HUES6 (cell line): Measurements from ENCODE around the gene ENTR1.
A peak's percentile ranks its signal among the peaks of the same experiment; 100 is the strongest.

ENCODE experiments used
- H3K27ac ChIP-seq: 2 replicates; pipeline ENCODE4 v1.7.0; 2013; ENCODE audit warnings: low read depth, mild to moderate bottlenecking, low read length, inconsistent platforms
- H3K27me3 ChIP-seq: 2 replicates; pipeline ENCODE4 v1.6.1; 2013; ENCODE audit warnings: low read length; ENCODE audit not compliant: control insufficient read depth, insufficient read depth
- H3K36me3 ChIP-seq: 2 replicates; pipeline ENCODE4 v1.6.1; 2013; ENCODE audit warnings: low read length; ENCODE audit not compliant: control insufficient read depth, insufficient read depth
- H3K4me1 ChIP-seq: 2 replicates; pipeline ENCODE4 v1.6.1; 2013; ENCODE audit warnings: low read length; ENCODE audit not compliant: control insufficient read depth, insufficient read depth
- H3K4me3 ChIP-seq: 2 replicates; pipeline ENCODE4 v1.5.1; 2013; ENCODE audit warnings: low read depth, low read length
- H3K9ac ChIP-seq: one replicate; pipeline ENCODE4 v1.6.1; 2013; ENCODE audit warnings: mild to moderate bottlenecking, low read length
- H3K9me3 ChIP-seq: 2 replicates; pipeline ENCODE4 v1.6.1; 2013; ENCODE audit warnings: low read depth, low read length; ENCODE audit not compliant: control insufficient read depth, insufficient read depth

The ENTR1 gene

DNA sequence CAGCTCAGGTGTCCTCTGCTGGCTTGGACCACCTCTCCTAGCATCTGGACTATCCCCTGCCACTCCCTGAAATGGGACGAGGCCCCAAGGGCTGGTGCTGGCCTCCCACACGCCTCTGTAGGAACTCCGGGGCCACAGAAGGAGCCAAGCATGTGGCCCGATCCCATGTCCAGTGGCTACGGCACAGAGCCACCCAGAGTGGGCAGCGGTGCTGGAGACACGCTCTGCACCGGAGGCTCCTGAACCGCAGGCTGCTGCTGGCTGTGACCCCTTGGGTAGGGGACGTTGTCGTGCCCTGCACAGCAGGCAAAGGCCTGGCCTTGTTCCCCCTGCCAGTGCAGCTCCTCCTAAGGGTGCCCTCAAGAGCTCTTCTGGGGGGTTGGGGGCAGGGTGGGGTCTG lies 30.5 kb downstream of the ENTR1 start:
- no peak overlapping the region for H3K9ac ChIP-seq
- H3K4me3 ChIP-seq, result no peak overlapping the region
- no peaks in the 10 kb centered on the region for H3K4me1 ChIP-seq
- H3K27me3 ChIP-seq, result no peaks in the 10 kb centered on the region
- no peak overlapping the region for H3K27ac ChIP-seq
- no peaks in the 10 kb centered on the region for H3K9me3 ChIP-seq
- H3K36me3 ChIP-seq, result peaks cover 93% of the 10 kb centered on the region

DNA sequence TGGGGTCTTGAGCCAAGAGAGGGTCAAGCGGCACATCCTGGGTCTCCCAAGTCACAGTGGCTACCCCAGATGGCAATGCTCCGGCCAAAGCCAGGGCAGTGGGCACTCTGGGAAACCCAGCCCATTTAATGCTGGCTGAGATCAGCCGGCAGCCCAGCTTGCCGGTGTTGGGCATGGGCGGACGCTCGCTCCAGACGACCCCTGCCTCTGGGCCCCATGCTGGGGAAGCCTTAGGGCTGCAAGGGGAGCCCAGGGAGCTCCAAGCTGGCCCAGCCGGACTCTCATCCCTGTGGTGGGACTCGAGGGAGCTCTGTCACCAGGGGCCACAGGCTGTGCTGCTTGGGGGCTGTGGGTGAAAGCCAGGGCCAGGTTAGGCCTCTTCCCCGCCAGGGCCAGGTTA lies 31.0 kb downstream of the ENTR1 start:
- Histone ChIP-seq H3K27ac (no peak overlapping the region), H3K4me1 (no peaks in the 10 kb centered on the region), H3K9ac (no peak overlapping the region), H3K27me3 (no peaks in the 10 kb centered on the region), H3K9me3 (no peaks in the 10 kb centered on the region), H3K36me3 (peaks cover 93% of the 10 kb centered on the region), H3K4me3 (no peak overlapping the region)

DNA sequence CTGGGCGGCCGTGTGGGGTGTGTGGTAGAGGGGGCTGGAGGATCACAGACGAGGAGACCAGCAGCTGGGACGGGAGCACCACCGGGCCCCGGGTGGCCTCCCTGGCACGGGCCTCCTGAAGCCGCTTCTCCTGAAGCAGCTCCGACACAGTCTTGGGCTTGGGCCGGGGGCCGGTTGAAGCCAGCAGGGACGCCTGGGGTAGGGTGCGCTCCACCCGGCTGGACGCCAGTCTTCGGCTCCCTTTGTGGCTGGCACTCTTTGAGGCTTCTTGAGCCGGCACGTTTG lies 31.5 kb downstream of the ENTR1 start:
- no peaks in the 10 kb centered on the region for H3K4me1 ChIP-seq
- H3K27me3 ChIP-seq, result no peaks in the 10 kb centered on the region
- H3K36me3 ChIP-seq, result peaks cover 88% of the 10 kb centered on the region
- H3K27ac ChIP-seq, result no peak overlapping the region
- no peak overlapping the region for H3K9ac ChIP-seq
- H3K4me3 ChIP-seq, result no peak overlapping the region
- no peaks in the 10 kb centered on the region for H3K9me3 ChIP-seq

- Histone ChIP-seq H3K9me3 (no peaks in the 10 kb centered on the region), H3K27ac (no peak overlapping the region), H3K27me3 (no peaks in the 10 kb centered on the region), H3K9ac (no peak overlapping the region), H3K4me1 (no peaks in the 10 kb centered on the region), H3K36me3 (peaks cover 83% of the 10 kb centered on the region), H3K4me3 (no peak overlapping the region)
Observed at GRCh38 chr9:136378170-136379002, 32.0 kb downstream of the ENTR1 start.

DNA sequence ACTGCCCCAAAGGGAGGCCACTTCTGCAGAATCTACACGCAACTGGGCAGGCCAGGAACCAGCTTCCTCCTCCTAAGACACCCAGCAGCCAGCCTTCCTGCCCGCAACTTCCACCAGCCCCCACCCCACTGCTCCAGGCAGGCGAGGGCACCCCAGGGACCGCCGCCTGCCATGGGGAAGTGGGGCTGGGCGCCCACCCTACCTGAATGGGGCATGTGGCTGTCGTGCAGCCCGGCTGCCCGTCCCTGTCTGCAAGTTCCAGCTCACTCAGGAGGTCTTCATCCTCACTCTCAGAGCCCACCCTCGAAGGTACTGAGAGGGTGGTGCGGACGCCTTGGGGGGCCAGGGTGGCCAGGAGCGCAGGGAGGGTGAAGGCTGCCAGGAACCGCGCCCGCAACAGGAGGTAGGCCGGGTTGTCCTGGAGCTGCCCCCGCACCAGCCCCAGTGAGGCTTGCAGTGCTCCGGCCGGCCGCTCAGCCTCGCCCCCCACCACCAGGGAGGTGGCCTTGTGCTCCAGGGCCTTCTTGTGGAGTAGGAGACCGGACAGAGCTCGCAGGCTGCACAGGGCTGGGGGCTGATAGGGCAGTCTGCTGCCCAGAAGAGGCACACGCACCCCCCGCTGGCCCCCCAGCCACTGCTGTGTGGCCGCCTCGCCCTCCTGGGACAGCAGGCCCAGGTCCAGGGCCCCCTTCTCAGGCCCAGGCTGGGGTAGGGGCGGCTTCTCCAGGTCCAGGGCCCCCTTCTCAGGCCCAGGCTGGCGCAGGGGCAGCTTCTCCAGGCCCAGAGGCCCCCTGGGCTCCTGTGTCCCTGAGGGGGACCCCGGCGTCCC lies 32.9 kb downstream of the ENTR1 start:
- Histone ChIP-seq H3K4me3 (no peak overlapping the region), H3K36me3 (peaks cover 74% of the 10 kb centered on the region), H3K27me3 (no peaks in the 10 kb centered on the region), H3K4me1 (no peaks in the 10 kb centered on the region; the same call in 1 of the 2 replicates), H3K9me3 (no peaks in the 10 kb centered on the region), H3K27ac (no peak overlapping the region), H3K9ac (no peak overlapping the region)

DNA sequence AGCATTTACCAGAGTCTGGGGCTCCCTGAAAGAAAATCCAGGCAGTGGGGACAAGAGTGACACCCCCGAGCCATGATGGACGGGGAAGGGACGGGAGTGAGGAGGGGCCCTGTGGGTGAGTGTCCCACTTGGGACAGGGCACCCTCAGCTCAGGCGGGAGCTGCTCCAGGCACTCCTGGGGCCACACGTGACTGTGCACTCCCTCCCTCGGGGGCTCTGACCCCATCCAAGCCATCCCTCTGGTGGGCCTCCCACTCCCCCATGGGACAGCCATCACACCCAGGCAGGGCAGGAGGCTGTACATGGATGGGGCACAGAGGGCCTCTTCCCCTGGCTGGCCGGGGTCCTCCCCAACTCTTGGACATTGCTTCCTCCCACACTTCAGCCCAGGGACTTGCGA lies 34.0 kb downstream of the ENTR1 start:
- no peak overlapping the region for H3K9ac ChIP-seq
- H3K36me3 ChIP-seq, result peaks cover 63% of the 10 kb centered on the region
- H3K27ac ChIP-seq, result no peak overlapping the region
- no peaks in the 10 kb centered on the region; the same call in 1 of the 2 replicates for H3K4me1 ChIP-seq
- no peak overlapping the region for H3K4me3 ChIP-seq
- H3K9me3 ChIP-seq, result no peaks in the 10 kb centered on the region
- H3K27me3 ChIP-seq, result no peaks in the 10 kb centered on the region

GRCh38 chr9:136375096-136375495 lies 35.3 kb downstream of the ENTR1 start:
- H3K9ac ChIP-seq, result no peak overlapping the region
- no peaks in the 10 kb centered on the region; the same call in 1 of the 2 replicates for H3K4me1 ChIP-seq
- no peaks in the 10 kb centered on the region for H3K27me3 ChIP-seq
- H3K27ac ChIP-seq, result 0 out of 2 replicates have a peak overlapping the region, but pooled peaks have one; percentile 1
- H3K9me3 ChIP-seq, result no peaks in the 10 kb centered on the region
- peaks cover 54% of the 10 kb centered on the region for H3K36me3 ChIP-seq
- H3K4me3 ChIP-seq, result no peak overlapping the region

- Histone ChIP-seq H3K9ac (no peak overlapping the region), H3K4me1 (no peaks in the 10 kb centered on the region; the same call in 1 of the 2 replicates), H3K9me3 (no peaks in the 10 kb centered on the region), H3K27ac (peak overlapping the region; percentile 58; the same call in 1 of the 2 replicates), H3K27me3 (no peaks in the 10 kb centered on the region), H3K36me3 (peaks cover 46% of the 10 kb centered on the region), H3K4me3 (no peak overlapping the region)
Observed at GRCh38 chr9:136374183-136374575, 36.2 kb downstream of the ENTR1 start.

DNA sequence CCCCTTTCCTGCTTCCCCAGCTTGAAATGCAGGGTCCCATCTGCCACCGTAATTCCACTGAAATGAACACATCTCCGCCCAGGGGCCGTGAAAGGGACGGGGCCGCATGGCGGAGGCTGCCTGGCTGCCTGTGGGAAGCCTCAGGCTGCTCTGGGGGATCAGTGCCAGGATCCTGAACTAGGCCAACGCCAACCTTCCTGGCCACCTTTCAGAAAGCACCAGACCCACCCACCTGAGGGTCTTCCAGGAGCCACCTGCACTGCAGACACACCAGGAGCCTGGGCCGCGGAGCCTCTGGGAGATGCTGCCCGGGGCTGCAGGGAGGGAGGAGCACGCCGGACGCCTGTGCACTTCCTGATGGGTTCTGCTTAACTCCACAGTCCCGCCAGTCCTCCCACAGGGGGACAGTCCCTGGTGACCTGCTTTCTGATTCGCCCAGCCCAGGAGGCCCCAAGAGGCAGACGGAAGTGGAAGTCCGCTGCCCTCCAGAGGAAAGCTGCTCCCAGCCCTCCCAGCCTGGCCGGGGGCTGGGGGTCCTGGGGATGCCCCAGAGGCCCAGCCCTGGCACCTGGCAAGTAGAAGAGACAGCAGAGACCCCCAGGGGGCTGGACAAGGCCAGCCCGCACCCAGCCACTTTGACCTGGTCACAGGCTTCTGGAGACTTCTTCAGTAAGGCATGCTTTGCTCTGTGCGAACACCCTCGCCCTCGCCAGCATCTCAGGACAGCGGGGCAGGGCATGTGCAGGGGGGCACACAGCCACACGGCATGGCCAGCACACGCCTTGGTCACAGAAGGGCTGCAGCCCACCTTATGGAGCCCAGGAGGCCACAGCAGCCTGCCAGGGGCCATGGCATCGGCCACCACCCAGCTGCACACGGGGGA lies 36.9 kb downstream of the ENTR1 start, which contains the start of gene CARD9:
Gene CARD9 (minus strand): TSS at position 370 of the 883 bp plus-strand sequence. CDS start 1,591 bp downstream, outside the sequence.
- no peaks in the 10 kb centered on the region for H3K27me3 ChIP-seq

GRCh38 chr9:136372561-136373299 lies 37.7 kb downstream of the ENTR1 start:
- H3K27ac ChIP-seq, result no peak overlapping the region; the same call in 1 of the 2 replicates
- peaks cover 34% of the 10 kb centered on the region for H3K36me3 ChIP-seq
- H3K4me3 ChIP-seq, result no peak overlapping the region
- no peaks in the 10 kb centered on the region for H3K27me3 ChIP-seq
- no peak overlapping the region for H3K9ac ChIP-seq
- no peaks in the 10 kb centered on the region for H3K9me3 ChIP-seq
- no peaks in the 10 kb centered on the region; the same call in 1 of the 2 replicates for H3K4me1 ChIP-seq

More for the DNA sequence above, 36.9 kb downstream of the ENTR1 start, which contains the start of gene CARD9:
- Histone ChIP-seq H3K4me1 (no peaks in the 10 kb centered on the region; the same call in 1 of the 2 replicates), H3K9me3 (no peaks in the 10 kb centered on the region), H3K9ac (peak within 1 kb of the TSS; percentile 34), H3K27ac (peak within 1 kb of the TSS; percentile 58), H3K4me3 (no peak within 1 kb of the TSS), H3K36me3 (peaks cover 40% of the 10 kb centered on the region)
